Measurements from ENCODE around the gene CSNK2A2.

Gene CSNK2A2

GRCh38 chr16:58219432-58219831, 21.5 kb upstream of the CSNK2A2 start:
- H3K4me3 ChIP-seq (ENCODE audit: low read length): no peak overlapping the region
- peaks cover 5% of the 10 kb centered on the region; the same call in 1 of the 2 replicates for H3K4me1 ChIP-seq (ENCODE audit: insufficient read depth, low read length)
- H3K9ac ChIP-seq (ENCODE audit: low read depth, low read length): no peak overlapping the region
- no peak overlapping the region for H3K27ac ChIP-seq (ENCODE audit: low read depth, low read length)
- no peaks in the 10 kb centered on the region for H3K9me3 ChIP-seq (ENCODE audit: insufficient read depth, low read depth, low read length)
- H3K36me3 ChIP-seq (ENCODE audit: insufficient read depth, low read length): no peaks in the 10 kb centered on the region
- no peaks in the 10 kb centered on the region for H3K27me3 ChIP-seq (ENCODE audit: insufficient read depth, low read length)

DNA sequence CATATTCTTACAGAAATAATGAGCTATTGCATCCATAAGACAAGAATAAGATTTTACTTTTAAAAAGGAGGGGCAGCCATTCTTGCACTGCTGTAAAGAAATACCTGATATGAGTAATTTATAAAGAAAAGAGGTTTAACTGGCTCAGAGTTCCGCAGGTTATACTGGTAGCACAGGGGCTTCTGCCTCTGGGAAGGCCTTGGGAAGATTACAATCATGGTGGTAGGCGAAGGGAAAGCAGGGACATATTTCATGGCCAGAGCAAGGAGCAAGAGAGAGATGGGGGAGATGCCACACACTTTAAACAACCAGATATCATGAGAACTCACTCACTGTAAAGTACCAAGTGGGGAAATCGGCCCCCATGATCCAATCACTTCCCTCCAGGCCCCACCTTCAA, 20.9 kb upstream of the CSNK2A2 start:
- Histone ChIP-seq H3K27ac (ENCODE audit: low read depth, low read length) (no peak overlapping the region), H3K27me3 (ENCODE audit: insufficient read depth, low read length) (no peaks in the 10 kb centered on the region), H3K36me3 (ENCODE audit: insufficient read depth, low read length) (no peaks in the 10 kb centered on the region), H3K9me3 (ENCODE audit: insufficient read depth, low read depth, low read length) (no peaks in the 10 kb centered on the region), H3K4me3 (ENCODE audit: low read length) (no peak overlapping the region), H3K9ac (ENCODE audit: low read depth, low read length) (no peak overlapping the region), H3K4me1 (ENCODE audit: insufficient read depth, low read length) (peaks cover 5% of the 10 kb centered on the region; the same call in 1 of the 2 replicates)
- WGBS: 31% methylated on average over 3 of the region's 3 CpGs

- no peaks in the 10 kb centered on the region for H3K27me3 ChIP-seq (ENCODE audit: insufficient read depth, low read length)
- H3K27ac ChIP-seq (ENCODE audit: low read depth, low read length): no peak overlapping the region
- peaks cover 5% of the 10 kb centered on the region; the same call in 1 of the 2 replicates for H3K4me1 ChIP-seq (ENCODE audit: insufficient read depth, low read length)
- no peaks in the 10 kb centered on the region for H3K36me3 ChIP-seq (ENCODE audit: insufficient read depth, low read length)
- H3K4me3 ChIP-seq (ENCODE audit: low read length): no peak overlapping the region
- H3K9ac ChIP-seq (ENCODE audit: low read depth, low read length): no peak overlapping the region
- H3K9me3 ChIP-seq (ENCODE audit: insufficient read depth, low read depth, low read length): no peaks in the 10 kb centered on the region
- WGBS: 21% methylated on average over 2 of the region's 2 CpGs
Measured at GRCh38 chr16:58217311-58217925, 19.5 kb upstream of the CSNK2A2 start.

- Histone ChIP-seq H3K9ac (ENCODE audit: low read depth, low read length) (no peak overlapping the region), H3K4me1 (ENCODE audit: insufficient read depth, low read length) (no peaks in the 10 kb centered on the region), H3K4me3 (ENCODE audit: low read length) (no peak overlapping the region), H3K36me3 (ENCODE audit: insufficient read depth, low read length) (no peaks in the 10 kb centered on the region), H3K9me3 (ENCODE audit: insufficient read depth, low read depth, low read length) (no peaks in the 10 kb centered on the region), H3K27ac (ENCODE audit: low read depth, low read length) (no peak overlapping the region), H3K27me3 (ENCODE audit: insufficient read depth, low read length) (no peaks in the 10 kb centered on the region)
- WGBS: 77% methylated on average over 3 of the region's 3 CpGs
Measured at GRCh38 chr16:58212824-58213655, 15.1 kb upstream of the CSNK2A2 start.

DNA sequence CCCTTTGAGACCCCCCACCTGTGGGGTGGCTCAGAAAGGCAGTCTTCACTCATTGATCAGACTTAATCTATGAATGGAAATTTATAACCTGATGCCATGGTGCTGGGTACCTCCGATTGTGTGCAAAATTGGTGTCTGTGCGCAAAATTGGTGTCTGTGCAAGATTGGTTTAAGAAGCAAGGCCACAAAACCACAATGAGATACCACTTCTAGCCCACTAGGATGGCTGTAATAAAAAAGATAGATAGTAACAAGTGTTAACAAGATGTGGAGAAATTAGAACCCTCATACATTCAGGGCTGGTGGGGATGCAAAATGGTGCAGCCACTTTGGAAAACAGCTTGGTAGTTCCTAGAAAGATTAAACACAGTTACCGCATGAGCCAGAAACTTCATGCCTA, 13.9 kb upstream of the CSNK2A2 start:
- H3K4me3 ChIP-seq (ENCODE audit: low read length): no peak overlapping the region
- H3K9ac ChIP-seq (ENCODE audit: low read depth, low read length): no peak overlapping the region
- H3K4me1 ChIP-seq (ENCODE audit: insufficient read depth, low read length): no peaks in the 10 kb centered on the region
- no peaks in the 10 kb centered on the region for H3K9me3 ChIP-seq (ENCODE audit: insufficient read depth, low read depth, low read length)
- H3K27me3 ChIP-seq (ENCODE audit: insufficient read depth, low read length): no peaks in the 10 kb centered on the region
- H3K36me3 ChIP-seq (ENCODE audit: insufficient read depth, low read length): no peaks in the 10 kb centered on the region
- WGBS: 92% methylated on average over 2 of the region's 3 CpGs
- no peak overlapping the region for H3K27ac ChIP-seq (ENCODE audit: low read depth, low read length)

- Histone ChIP-seq H3K27ac (ENCODE audit: low read depth, low read length) (no peak overlapping the region), H3K4me3 (ENCODE audit: low read length) (no peak overlapping the region), H3K36me3 (ENCODE audit: insufficient read depth, low read length) (no peaks in the 10 kb centered on the region), H3K9me3 (ENCODE audit: insufficient read depth, low read depth, low read length) (no peaks in the 10 kb centered on the region), H3K27me3 (ENCODE audit: insufficient read depth, low read length) (no peaks in the 10 kb centered on the region), H3K4me1 (ENCODE audit: insufficient read depth, low read length) (no peaks in the 10 kb centered on the region), H3K9ac (ENCODE audit: low read depth, low read length) (no peak overlapping the region)
Measured at GRCh38 chr16:58211245-58211644, 13.3 kb upstream of the CSNK2A2 start.

DNA sequence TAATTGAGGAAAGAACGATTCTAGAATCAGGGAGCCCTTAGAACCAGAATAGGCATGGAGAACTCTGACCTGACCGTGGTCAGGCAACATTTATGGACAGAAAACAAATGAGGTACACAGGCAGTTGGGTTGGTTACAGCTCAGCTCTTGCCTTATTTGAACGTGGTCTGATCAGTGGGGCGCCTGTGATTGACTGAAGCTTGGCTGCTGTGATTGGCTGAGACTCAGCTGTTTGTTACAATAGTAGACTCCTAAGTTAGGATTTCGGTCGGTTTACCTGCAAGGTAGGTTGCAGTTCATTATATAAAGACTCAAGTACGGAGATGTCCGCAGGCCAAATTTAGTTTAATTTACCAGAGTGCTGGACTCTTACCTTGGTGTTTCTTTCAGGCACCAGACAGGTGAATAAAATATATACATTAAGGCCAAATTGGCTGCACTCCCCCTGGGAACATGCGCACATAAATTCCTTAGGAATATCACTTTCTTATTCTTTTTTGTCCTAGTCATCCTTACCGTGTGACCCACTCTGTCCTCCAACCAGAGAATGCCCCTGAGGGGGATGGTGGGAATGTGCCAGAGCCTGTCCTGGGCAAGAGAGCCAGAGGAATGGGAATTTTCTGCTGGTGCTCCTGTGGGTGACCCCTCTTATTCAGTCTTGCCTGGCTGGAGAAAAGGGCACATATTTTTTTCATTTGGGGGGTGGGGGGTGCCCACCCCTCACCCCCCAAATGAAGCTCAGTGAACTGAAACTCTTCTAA, 7.5 kb upstream of the CSNK2A2 start:
- WGBS: 74% methylated on average over 10 of the region's 10 CpGs
- H3K9ac ChIP-seq (ENCODE audit: low read depth, low read length): no peak overlapping the region
- H3K4me1 ChIP-seq (ENCODE audit: insufficient read depth, low read length): peaks cover 12% of the 10 kb centered on the region; the same call in 1 of the 2 replicates
- H3K27me3 ChIP-seq (ENCODE audit: insufficient read depth, low read length): no peaks in the 10 kb centered on the region
- no peaks in the 10 kb centered on the region for H3K9me3 ChIP-seq (ENCODE audit: insufficient read depth, low read depth, low read length)
- no peak overlapping the region for H3K27ac ChIP-seq (ENCODE audit: low read depth, low read length)
- no peak overlapping the region for H3K4me3 ChIP-seq (ENCODE audit: low read length)
- no peaks in the 10 kb centered on the region for H3K36me3 ChIP-seq (ENCODE audit: insufficient read depth, low read length)

GRCh38 chr16:58201163-58201562, 3.3 kb upstream of the CSNK2A2 start:
- 58% methylated on average over 4 of the region's 5 CpGs for WGBS
- H3K9ac ChIP-seq (ENCODE audit: low read depth, low read length): no peak overlapping the region
- H3K27me3 ChIP-seq (ENCODE audit: insufficient read depth, low read length): peaks cover 9% of the 10 kb centered on the region
- H3K27ac ChIP-seq (ENCODE audit: low read depth, low read length): no peak overlapping the region
- H3K4me3 ChIP-seq (ENCODE audit: low read length): no peak overlapping the region
- H3K4me1 ChIP-seq (ENCODE audit: insufficient read depth, low read length): peaks cover 17% of the 10 kb centered on the region
- no peaks in the 10 kb centered on the region for H3K9me3 ChIP-seq (ENCODE audit: insufficient read depth, low read depth, low read length)
- H3K36me3 ChIP-seq (ENCODE audit: insufficient read depth, low read length): peaks cover 4% of the 10 kb centered on the region

DNA sequence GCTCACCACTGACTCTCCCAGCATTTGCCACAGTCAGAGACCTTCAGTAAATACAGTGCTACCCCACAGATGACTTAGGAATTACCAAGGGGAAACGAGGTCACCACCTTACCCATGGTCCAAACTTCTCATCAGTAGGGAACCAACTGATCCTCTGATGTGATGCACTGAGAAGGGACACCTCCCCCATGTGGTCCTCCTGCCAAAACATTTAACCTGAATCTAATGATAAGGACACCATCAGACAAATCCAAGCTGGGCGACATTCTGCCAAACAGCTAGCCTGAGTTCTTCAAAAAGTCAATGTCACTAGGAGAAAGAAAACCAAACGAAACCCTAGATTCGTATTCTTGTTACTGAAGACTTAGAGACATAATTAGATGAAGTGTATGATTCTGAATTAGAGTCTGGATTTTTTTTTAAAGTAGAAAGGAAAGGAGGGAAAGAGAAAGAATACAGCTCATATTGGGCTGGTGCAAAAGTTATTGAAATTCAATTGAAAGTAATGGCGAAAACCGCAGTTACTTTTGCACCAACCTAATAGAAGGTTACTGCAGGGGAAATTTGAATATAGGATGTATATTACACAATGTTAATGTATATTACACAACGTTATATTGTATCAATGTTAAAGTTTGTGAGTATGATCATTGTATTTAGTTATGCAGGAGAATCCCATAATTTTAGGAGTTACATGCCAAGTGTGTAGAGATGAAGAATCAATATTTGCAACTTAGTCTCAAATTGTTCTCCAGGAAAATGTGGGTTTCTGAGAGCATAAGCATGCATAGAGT, 2.3 kb upstream of the CSNK2A2 start:
- peaks cover 14% of the 10 kb centered on the region for H3K36me3 ChIP-seq (ENCODE audit: insufficient read depth, low read length)
- H3K9ac ChIP-seq (ENCODE audit: low read depth, low read length): no peak overlapping the region
- H3K4me3 ChIP-seq (ENCODE audit: low read length): no peak overlapping the region
- H3K9me3 ChIP-seq (ENCODE audit: insufficient read depth, low read depth, low read length): no peaks in the 10 kb centered on the region
- H3K4me1 ChIP-seq (ENCODE audit: insufficient read depth, low read length): peaks cover 9% of the 10 kb centered on the region
- H3K27me3 ChIP-seq (ENCODE audit: insufficient read depth, low read length): peaks cover 9% of the 10 kb centered on the region
- 91% methylated on average over 7 of the region's 7 CpGs for WGBS
- H3K27ac ChIP-seq (ENCODE audit: low read depth, low read length): no peak overlapping the region

GRCh38 chr16:58198803-58199411, 1.0 kb upstream of the CSNK2A2 start:
- no peak overlapping the region for H3K9ac ChIP-seq (ENCODE audit: low read depth, low read length)
- H3K27ac ChIP-seq (ENCODE audit: low read depth, low read length): no peak overlapping the region
- peaks cover 27% of the 10 kb centered on the region for H3K36me3 ChIP-seq (ENCODE audit: insufficient read depth, low read length)
- H3K4me1 ChIP-seq (ENCODE audit: insufficient read depth, low read length): peaks cover 5% of the 10 kb centered on the region; the same call in 1 of the 2 replicates
- H3K27me3 ChIP-seq (ENCODE audit: insufficient read depth, low read length): peaks cover 9% of the 10 kb centered on the region
- H3K4me3 ChIP-seq (ENCODE audit: low read length): peak overlapping the region; percentile 77
- H3K9me3 ChIP-seq (ENCODE audit: insufficient read depth, low read depth, low read length): no peaks in the 10 kb centered on the region
- 63% methylated on average over 3 of the region's 3 CpGs for WGBS
